Urinary bladder (tissue), 4 donors: Measurements from ENCODE around the gene YIPF5. TPM values are rescaled to one million over a fixed set of nuclear protein-coding genes. Genes with fewer than 3 reads are reported as not detected.

Experiments used
- DNase-seq: peaks from one replicate; pipeline ENCODE4 v3.0.0-alpha.2; 2015; ENCODE audit errors: extremely low spot score
- H3K27ac ChIP-seq: one replicate; pipeline ENCODE4 v1.5.1; 2013; ENCODE audit warnings: low read depth, mild to moderate bottlenecking, moderate library complexity
- H3K36me3 ChIP-seq: one replicate; pipeline ENCODE4 v1.6.1; 2013; ENCODE audit warnings: mild to moderate bottlenecking, moderate library complexity; ENCODE audit not compliant: insufficient read depth
- H3K4me1 ChIP-seq: one replicate; pipeline ENCODE4 v1.6.1; 2013; ENCODE audit warnings: mild to moderate bottlenecking, moderate library complexity; ENCODE audit not compliant: insufficient read depth
- H3K4me3 ChIP-seq: one replicate; pipeline ENCODE4 v1.5.1; 2013; ENCODE audit warnings: low read depth, low read length
- WGBS: extraction: QIAGEN DNeasy Blood & Tissue Kit; methylation state at CpG from one replicate; pipeline ENCODE4 v1.1.7; 2013; 5-methylcytosine and 5-hydroxymethylcytosine counted together
- polyA plus RNA-seq: library from polyadenylated mRNA; stranded (reverse); fragments of 200-250 nt; gene quantifications from one replicate; pipeline ENCODE4 v1.2.3, GENCODE V29; 2013
- total RNA-seq: library from RNA; depleted of rRNA; stranded (reverse); fragments of >200 nt; gene quantifications from one replicate; pipeline ENCODE4 v1.2.3, GENCODE V29; 2014
- donor health status: healthy with polysubstance abuse.
- donor health status: healthy.

The YIPF5 gene
- total and polyA plus RNA-seq, 2 donors: 24.2 to 76.2 TPM

DNA sequence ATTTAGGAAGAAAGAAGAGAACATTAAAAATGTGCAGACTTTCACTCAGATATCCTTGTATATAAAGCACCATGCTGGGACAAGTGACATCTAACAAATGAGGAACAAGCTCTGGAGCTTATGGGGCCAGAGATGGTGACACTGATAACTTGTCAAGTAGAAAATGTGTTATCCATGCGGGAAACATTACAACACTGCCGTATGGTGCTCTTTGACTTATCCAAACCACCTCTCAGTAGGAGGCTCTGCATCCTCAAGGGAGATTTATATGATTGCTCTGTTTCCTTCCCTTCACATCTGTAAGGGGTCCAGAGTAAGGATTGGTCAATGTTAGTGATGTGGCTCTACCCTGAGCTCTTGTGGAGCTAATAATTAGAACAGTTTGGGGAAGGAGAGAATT is 23.7 kb upstream of the YIPF5 start:
- H3K4me3 ChIP-seq: no peak overlapping the region
- no peak for DNase-seq
- H3K4me1 ChIP-seq: peaks cover 1% of the 10 kb centered on the region
- WGBS: 83% methylated on average over 2 of the region's 2 CpGs
- H3K27ac ChIP-seq: no peak overlapping the region
- H3K36me3 ChIP-seq: no peaks in the 10 kb centered on the region

DNA sequence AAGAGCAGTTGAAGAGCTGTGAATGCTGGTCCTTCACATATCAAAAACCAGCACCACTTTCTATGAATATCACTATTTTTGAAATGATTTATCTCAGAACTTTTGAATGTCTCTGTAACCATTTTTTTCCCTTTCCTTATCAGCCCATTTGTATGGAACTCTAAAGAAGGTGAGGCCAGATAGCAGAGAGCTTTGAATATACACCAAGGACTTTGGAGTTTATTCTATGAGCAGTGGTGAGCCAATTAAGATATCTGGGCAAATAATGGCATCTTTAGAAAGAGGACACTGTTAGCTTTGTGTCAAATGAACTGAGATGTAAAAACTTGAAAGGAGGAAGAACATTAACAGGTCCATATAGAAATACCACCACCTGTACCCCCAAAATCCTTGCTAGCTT is 22.2 kb upstream of the YIPF5 start:
- H3K4me1 ChIP-seq: peaks cover 1% of the 10 kb centered on the region
- no peak overlapping the region for H3K4me3 ChIP-seq
- H3K27ac ChIP-seq: no peak overlapping the region
- no peak for DNase-seq
- H3K36me3 ChIP-seq: no peaks in the 10 kb centered on the region

DNA sequence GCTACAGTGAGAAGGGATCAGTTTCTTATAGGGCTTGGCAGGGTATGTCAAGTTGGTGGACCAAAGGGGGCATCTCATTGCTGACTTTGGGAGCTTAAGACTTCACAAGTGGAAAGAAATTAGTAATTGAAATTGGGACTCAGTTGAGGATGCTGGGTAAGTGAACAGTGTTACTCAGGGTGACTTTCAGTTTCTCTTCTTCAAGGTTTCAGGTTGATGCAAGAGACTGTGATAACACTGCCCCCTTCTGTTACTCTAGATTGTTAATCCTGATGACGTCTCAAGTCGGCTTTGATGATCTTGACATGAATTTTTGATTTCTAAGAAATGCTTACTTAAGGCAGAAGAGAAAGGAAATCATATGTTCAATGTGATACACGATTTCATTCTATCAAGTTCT is 21.5 kb upstream of the YIPF5 start:
- H3K4me3 ChIP-seq: peak overlapping the region; percentile 12
- H3K27ac ChIP-seq: no peak overlapping the region
- WGBS: 36% methylated on average over 3 of the region's 3 CpGs
- H3K4me1 ChIP-seq: peaks cover 1% of the 10 kb centered on the region
- no peaks in the 10 kb centered on the region for H3K36me3 ChIP-seq
- DNase-seq: no peak

DNA sequence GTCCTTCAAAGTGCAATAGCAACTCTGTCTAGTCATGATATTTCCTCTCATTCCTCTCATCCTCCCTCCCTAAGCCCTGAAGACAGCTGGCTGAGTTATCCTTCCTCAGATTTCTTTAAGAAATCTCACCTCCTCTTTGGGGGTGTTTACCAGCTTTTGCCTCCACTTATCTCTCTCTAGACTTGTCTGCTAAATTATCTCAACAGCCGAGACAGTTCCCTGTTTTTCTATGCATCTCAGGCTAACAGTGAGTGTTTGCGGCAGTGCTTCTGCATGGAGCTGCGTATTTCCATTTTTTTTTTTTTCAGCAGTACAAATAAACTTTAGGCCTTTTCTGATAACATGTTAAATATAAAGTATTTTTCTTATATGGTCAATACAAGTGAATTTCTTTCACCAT is 21.1 kb upstream of the YIPF5 start:
- H3K36me3 ChIP-seq: no peaks in the 10 kb centered on the region
- H3K27ac ChIP-seq: no peak overlapping the region
- no peak for DNase-seq
- H3K4me3 ChIP-seq: peak overlapping the region; percentile 12
- 85% methylated on average over 3 of the region's 3 CpGs for WGBS
- peaks cover 1% of the 10 kb centered on the region for H3K4me1 ChIP-seq

DNA sequence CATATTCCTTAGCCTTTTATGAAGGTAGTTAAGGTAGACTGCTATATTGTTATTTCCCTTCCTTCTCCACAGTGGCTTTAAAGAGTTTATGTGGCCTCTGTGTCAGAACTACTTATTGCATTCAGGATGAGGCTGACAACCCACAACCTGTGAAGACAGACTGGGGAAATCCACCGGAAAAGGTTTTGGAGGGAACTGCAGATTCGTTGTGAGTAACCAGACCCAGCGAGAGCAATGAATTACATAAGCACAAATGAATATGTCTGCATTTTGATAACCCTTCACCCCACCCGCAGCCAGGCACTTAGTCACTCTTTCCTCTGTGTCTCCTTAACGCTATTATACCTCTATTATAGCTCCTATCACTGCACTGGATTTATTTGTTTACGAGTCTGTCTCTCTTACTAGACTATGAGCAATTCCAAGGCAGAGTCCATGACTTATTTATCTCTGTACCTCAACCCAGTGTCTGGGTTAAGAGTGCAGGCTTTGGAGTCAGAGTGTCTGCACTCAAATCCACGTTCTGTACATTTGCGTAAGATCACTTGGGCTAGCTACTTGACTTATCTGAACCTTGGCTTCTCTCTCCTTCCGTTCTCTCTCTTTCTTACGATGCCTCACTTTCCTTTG is 19.5 kb upstream of the YIPF5 start:
- no peak for DNase-seq
- Histone ChIP-seq H3K4me1 (peaks cover 1% of the 10 kb centered on the region), H3K4me3 (no peak overlapping the region), H3K27ac (no peak overlapping the region), H3K36me3 (no peaks in the 10 kb centered on the region)
- 27% methylated on average over 10 of the region's 10 CpGs for WGBS

DNA sequence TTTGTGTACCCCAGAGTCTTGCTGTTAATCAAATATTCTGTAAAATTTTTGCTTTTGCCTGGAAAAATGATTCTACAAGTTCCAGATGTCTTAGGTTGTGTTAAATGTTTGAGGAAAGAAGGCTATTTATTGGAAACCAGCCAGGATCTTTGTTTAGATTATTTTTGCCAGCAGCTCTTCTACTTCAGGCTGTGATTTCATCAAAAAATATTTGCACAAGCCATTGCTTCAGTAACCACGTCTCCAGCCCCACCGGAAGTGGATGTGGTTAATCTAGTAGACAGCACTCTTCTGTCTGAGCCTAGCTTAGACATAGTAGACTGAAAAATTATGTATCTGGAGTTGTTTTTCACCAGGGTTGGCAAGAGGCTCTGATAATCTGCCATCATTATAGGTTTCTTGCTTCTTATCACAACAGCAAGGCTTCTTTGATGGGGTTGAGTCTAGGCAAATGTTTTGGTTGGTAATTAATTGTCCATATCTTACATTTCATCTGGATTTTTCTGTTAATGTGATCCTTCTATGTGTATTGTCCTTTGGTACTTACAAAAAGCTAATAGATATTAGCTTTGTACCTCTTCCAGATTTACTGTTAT is 17.3 kb upstream of the YIPF5 start:
- Histone ChIP-seq H3K36me3 (no peaks in the 10 kb centered on the region), H3K4me1 (peaks cover 1% of the 10 kb centered on the region), H3K27ac (peak overlapping the region; percentile 50), H3K4me3 (no peak overlapping the region)
- DNase-seq: peak; percentile 35
- 2% methylated on average over 2 of the region's 2 CpGs for WGBS

DNA sequence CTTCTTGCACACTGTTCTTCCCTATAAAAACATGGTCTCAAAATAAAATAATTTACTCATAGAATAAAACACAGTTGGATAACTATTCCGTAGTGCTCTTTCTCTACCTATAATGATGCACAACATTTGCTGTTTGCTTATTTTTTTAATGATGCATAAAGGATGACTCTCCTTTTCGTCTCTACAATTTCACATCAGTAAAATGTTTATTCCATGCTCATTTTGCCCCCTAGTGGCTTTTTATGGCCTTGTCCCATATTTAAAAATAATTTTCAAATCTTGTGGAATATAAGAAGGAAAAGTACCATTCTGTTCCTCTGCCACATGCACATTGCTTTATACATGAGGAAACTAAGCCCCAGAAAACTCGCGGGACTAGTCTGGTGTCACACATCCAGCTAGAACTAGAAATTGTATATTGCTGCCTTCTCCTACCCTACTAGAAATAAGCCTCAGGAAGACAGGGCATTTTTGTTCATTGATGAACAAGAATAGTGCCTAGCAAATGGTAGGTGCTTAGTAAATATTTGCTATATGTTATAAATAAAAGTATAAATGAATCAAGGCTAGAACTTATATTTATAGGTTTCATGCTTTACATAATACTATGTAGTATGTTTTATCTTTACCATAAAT is 12.9 kb upstream of the YIPF5 start:
- 21% methylated on average over 4 of the region's 4 CpGs for WGBS

DNA sequence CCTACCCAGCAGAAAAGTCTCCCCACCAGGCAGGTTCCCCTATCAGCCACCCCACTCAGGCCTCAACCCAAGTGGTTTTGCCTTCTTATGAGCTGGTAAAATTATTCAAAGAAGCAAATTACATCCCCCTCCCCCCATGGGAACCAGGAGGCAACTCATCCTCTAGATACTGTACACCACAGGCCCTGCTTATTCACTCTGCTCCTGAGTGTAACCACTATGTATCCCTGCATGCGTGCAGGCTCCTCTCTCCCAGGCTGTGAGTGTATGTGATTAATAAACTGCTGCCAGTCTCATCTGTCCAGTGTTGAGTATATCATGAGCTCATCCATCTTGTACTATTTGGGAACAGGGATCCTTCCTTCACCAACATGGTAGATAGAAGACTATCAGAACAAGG is 8.8 kb upstream of the YIPF5 start:
- H3K4me3 ChIP-seq: no peak overlapping the region
- no peaks in the 10 kb centered on the region for H3K36me3 ChIP-seq
- WGBS: 92% methylated on average over 1 of the region's 1 CpG
- H3K4me1 ChIP-seq: no peaks in the 10 kb centered on the region
- no peak for DNase-seq
- H3K27ac ChIP-seq: no peak overlapping the region

More for the DNA sequence above, 12.9 kb upstream of the YIPF5 start:
- Histone ChIP-seq H3K36me3 (no peaks in the 10 kb centered on the region), H3K27ac (no peak overlapping the region), H3K4me3 (no peak overlapping the region), H3K4me1 (no peaks in the 10 kb centered on the region)
- no peak for DNase-seq

DNA sequence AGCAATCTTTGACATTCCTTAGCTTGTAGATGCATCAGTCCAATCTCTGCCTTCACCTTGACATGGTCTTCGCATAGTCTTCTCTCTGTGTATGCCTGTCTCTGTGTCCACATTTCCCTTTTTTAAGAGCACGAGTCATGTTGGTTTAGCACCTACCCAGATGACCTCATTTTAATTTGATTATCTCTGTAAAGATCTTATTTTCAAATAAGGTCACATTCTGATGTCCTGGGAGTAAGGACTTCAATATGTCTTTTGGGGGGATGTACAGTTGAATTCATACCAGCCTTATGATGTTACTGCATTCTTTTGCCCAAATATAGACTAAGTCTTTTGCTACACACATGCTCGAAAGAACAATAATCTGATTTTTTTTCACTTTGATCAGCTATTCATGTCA is 7.1 kb upstream of the YIPF5 start:
- 68% methylated on average over 3 of the region's 3 CpGs for WGBS
- H3K27ac ChIP-seq: no peak overlapping the region
- H3K36me3 ChIP-seq: no peaks in the 10 kb centered on the region
- H3K4me3 ChIP-seq: no peak overlapping the region
- no peak for DNase-seq
- no peaks in the 10 kb centered on the region for H3K4me1 ChIP-seq

DNA sequence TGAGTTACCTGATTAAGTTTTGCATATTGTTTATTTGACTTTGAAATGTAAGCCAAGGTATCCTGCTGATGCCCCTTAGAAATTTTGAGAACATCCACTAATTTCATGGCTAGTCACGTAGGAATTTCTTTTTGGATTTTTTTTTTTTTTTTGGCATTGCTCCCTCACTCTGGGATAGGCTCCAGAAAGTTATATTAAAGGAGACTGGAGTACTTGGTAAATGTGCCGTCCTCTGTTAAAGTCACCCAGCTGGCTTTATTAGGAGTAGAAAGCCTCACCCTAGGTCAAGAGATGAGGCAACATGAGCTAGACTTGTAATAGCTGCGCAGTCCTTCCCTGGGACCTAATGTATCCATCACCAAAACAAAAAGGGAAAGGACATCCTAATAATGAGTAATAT is 3.3 kb upstream of the YIPF5 start:
- Histone ChIP-seq H3K4me1 (peaks cover 2% of the 10 kb centered on the region), H3K36me3 (no peaks in the 10 kb centered on the region), H3K27ac (no peak overlapping the region), H3K4me3 (no peak overlapping the region)
- DNase-seq: no peak
- 35% methylated on average over 3 of the region's 3 CpGs for WGBS

DNA sequence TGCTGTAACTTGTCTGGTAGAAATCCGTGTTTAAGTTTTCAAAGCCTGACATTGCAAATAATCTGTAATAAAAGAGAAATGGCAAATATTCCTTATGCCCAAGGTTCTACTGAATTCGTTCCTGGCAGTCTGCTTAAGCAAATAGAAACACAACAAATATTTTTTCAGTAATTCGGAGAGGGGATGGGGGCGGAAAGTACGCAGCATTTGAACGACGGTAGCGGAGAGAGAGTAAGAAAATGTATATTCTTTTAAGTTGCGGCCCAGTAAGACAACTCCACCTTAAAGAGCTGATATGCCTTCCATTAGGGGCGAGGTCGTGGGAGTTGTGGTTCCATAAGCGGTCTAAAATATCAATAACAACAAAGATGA is 569 bp downstream of the YIPF5 start:
- Histone ChIP-seq H3K27ac (no peak overlapping the region), H3K4me3 (peak overlapping the region; percentile 85), H3K4me1 (peaks cover 2% of the 10 kb centered on the region), H3K36me3 (no peaks in the 10 kb centered on the region)
- no peak for DNase-seq
- 2% methylated on average over 12 of the region's 12 CpGs for WGBS

DNA sequence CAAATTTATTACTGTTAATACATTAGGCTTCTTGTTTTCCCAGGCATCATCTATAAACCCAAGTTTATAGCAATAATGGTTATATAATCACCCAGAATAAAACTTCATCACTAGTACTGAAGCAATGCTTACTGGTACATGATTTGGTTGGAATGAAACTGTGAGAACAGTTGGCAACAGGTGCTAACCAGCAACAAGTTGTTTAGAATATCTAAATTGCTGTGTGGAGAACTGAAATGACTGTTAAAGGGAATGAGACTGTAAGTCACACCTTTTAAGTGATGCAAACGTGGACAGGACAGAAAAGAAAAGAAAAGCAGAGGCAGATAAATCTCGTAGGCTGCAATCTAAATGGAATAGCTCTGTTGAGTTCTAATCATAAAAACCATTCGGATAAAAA is 2.5 kb downstream of the YIPF5 start:
- Histone ChIP-seq H3K4me3 (no peak overlapping the region), H3K36me3 (peaks cover 4% of the 10 kb centered on the region), H3K4me1 (peaks cover 2% of the 10 kb centered on the region), H3K27ac (no peak overlapping the region)
- WGBS: 82% methylated on average over 3 of the region's 3 CpGs
- no peak for DNase-seq

DNA sequence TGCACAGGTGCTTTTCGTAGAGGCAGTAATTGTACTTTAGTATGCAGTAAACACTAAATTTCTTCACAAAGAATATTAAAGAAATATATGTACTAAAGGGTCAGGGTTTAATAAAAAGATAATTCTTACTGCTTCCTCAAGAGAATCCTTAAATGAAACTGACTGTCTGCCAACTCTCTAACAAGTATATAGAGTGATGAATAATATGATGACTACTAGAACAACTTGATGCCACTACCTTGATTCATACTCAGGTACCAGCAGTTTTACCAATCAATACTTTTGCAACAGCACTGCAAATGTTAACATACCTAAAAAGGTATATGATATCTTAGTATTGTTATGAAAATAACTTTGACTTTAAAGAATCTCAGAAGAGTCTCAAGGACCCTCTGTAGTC is 3.8 kb downstream of the YIPF5 start:
- H3K4me1 ChIP-seq: peaks cover 2% of the 10 kb centered on the region
- no peak overlapping the region for H3K27ac ChIP-seq
- no peak for DNase-seq
- H3K4me3 ChIP-seq: no peak overlapping the region
- H3K36me3 ChIP-seq: peaks cover 7% of the 10 kb centered on the region
- 79% methylated on average over 1 of the region's 1 CpG for WGBS

DNA sequence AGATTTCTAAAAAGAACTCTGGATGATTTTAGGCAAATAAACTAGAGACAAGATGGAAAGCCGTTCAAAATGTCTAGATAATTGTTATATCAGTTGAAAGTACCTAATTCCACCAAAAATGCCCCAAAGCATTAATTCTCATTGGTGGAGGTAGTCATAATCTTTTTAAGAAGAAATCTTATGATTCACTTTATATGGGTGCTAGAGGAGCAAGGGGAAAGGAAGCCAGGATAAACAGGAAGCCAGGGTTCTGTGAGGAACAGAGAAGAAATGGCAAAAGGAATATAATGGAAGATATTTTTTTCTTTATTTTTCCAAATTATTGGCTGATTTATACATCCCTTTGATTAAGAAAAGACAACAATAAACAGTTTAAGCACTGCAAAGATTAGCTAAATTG is 7.8 kb downstream of the YIPF5 start:
- H3K4me3 ChIP-seq: no peak overlapping the region
- DNase-seq: no peak
- H3K4me1 ChIP-seq: no peaks in the 10 kb centered on the region
- 98% methylated on average over 1 of the region's 1 CpG for WGBS
- H3K27ac ChIP-seq: no peak overlapping the region
- peaks cover 9% of the 10 kb centered on the region for H3K36me3 ChIP-seq
